Common myeloid progenitor, CD34-positive (primary cell): Measurements from ENCODE around the gene COL15A1.

ENCODE experiments used
- CTCF ChIA-PET: fragments of 350-600 bp; sonication (Branson Sonifier 250); formaldehyde crosslinking; loops from one replicate; lab custom pipeline; 2021; ENCODE audit warnings: antibody characterized with exemption; lab: Charles Lee
- POLR2A ChIA-PET: fragments of 350-600 bp; sonication (Branson Sonifier 250); formaldehyde crosslinking; loops from one replicate; lab custom pipeline; 2021; ENCODE audit warnings: antibody characterized with exemption; lab: Charles Lee
- DNase-seq, 3 donors: peaks; one replicate each; pipeline versions ENCODE4 v3.0.0 to v3.0.0-alpha.2; 2013
- H3K27ac ChIP-seq, 2 experiments: 1 replicate in 1 of 2; 2 replicates in 1 of 2; pipeline ENCODE4 v1.7.0; 2013; ENCODE audit warnings: inconsistent platforms in 2 of 2, low read length in 2 of 2, mild to moderate bottlenecking in 2 of 2, low read depth in 1 of 2, moderate library complexity in 1 of 2; ENCODE audit not compliant: severe bottlenecking in 2 of 2, insufficient read depth in 1 of 2, poor library complexity in 1 of 2
- H3K27me3 ChIP-seq, 5 experiments: replicated peaks in 2 of 5; 1 replicate in 3 of 5; 2 replicates in 2 of 5; pipeline versions ENCODE4 v1.6.1 to v1.7.0; 2013; ENCODE audit warnings: low read length in 4 of 5, mild to moderate bottlenecking in 2 of 5, moderate library complexity in 2 of 5, inconsistent platforms in 1 of 5; ENCODE audit not compliant: insufficient read depth in 5 of 5, control insufficient read depth in 4 of 5
- H3K36me3 ChIP-seq, 4 experiments: 1 replicate in 2 of 4; 2 replicates in 2 of 4; pipeline versions ENCODE4 v1.6.1 to v1.7.0; 2013; ENCODE audit warnings: low read length in 3 of 4, control low read depth in 1 of 4, mild to moderate bottlenecking in 1 of 4; ENCODE audit not compliant: control insufficient read depth in 4 of 4, insufficient read depth in 4 of 4
- H3K4me1 ChIP-seq, 4 experiments: 1 replicate in 3 of 4; 2 replicates in 1 of 4; pipeline versions ENCODE4 v1.6.1 to v1.7.1; 2013; ENCODE audit warnings: low read length in 3 of 4, mild to moderate bottlenecking in 3 of 4, control low read depth in 1 of 4, inconsistent platforms in 1 of 4, moderate library complexity in 1 of 4; ENCODE audit not compliant: control insufficient read depth in 4 of 4, insufficient read depth in 4 of 4; ENCODE audit errors: control extremely low read depth in 1 of 4
- H3K4me3 ChIP-seq, 7 experiments: 1 replicate in 4 of 7; 2 replicates in 3 of 7; pipeline versions ENCODE4 v1.5.1 to v1.7.0; 2013; ENCODE audit warnings: mild to moderate bottlenecking in 7 of 7, low read length in 6 of 7, moderate library complexity in 6 of 7, inconsistent platforms in 2 of 7, low read depth in 2 of 7, control low read depth in 1 of 7; ENCODE audit not compliant: insufficient read depth in 4 of 7, control insufficient read depth in 1 of 7; ENCODE audit errors: extremely low read depth in 1 of 7
- H3K9me3 ChIP-seq, 5 experiments: 1 replicate in 4 of 5; 2 replicates in 1 of 5; pipeline versions ENCODE4 v1.6.1 to v1.7.1; 2013; ENCODE audit warnings: low read length in 4 of 5, mild to moderate bottlenecking in 2 of 5, inconsistent platforms in 1 of 5, low read depth in 1 of 5, moderate library complexity in 1 of 5; ENCODE audit not compliant: control insufficient read depth in 4 of 5, insufficient read depth in 2 of 5; ENCODE audit errors: control extremely low read depth in 1 of 5
- WGBS: methylation state at CpG from one replicate; pipeline ENCODE4 v1.1.5; 2013; ENCODE audit not compliant: insufficient coverage; 5-methylcytosine and 5-hydroxymethylcytosine counted together

COL15A1 gene

DNA sequence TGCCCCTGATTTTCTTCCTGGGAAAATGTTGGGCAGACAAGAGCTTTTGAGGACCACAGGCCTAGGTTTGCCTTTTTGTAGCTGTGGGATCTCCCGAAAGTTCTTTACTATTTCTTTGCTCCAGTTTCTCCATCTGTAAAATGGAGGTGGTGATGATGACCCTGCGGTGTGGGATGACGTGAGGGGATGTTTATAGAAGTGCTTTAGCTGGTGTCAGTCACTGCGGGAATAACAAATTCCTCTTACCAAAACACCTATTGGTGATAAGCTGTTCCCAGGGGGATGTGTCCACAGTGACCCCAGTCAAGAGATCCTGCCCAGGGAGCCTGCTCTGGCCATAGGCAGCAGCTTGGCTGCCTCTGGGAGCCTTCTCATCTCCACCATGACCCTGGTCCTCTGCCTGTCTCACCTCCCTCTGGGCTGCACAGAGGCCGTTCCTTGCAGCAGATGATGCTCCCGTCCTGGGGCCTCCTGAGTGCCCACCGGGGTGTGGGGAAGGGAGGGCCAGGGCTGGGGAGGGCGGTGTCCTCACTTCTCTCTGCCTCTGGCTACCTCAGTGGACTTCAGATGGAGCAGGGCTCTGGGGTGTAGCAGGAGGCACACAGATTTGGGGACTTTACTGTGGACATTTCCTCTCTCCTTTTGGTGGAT, 77.2 kb downstream of the COL15A1 start:
- no peaks in the 10 kb centered on the region for H3K27me3 ChIP-seq
- H3K4me3 ChIP-seq: no peak overlapping the region
- H3K4me1 ChIP-seq: peaks cover 0 to 5% (median 0%) of the 10 kb centered on the region in 4 experiments
- H3K36me3 ChIP-seq: no peaks in the 10 kb centered on the region
- ChIA-PET POLR2A (no interaction called here), CTCF (interaction anchor here (1.5 kb wide), 1 partner anchor 18 kb away, joined by 3 read pairs; no protein-coding TSS in a partner anchor)
- H3K27ac ChIP-seq: no peak overlapping the region
- 100% methylated on average over 2 of the region's 8 CpGs for WGBS
- no peak for DNase-seq
- H3K9me3 ChIP-seq: no peaks in the 10 kb centered on the region

DNA sequence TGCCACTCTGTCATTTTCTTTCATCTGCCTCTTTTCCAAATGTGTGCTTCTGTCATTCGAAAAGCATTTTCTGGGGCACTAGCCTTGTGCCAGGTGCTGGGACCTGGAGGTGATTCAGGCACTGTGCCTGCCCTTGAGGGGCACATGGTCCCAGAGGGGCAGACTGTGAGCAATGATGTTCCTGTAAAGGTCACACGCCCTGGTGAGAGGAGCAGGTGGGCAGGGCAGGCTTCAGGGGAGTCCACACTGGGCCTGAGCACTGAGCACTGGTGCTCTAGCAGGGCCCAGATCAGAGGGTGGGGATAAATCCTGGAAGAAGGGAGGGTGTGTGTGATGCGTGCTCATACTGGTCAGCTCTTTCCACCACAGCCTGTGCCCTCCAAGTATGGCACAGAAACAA, 77.8 kb downstream of the COL15A1 start:
- WGBS: 96% methylated on average over 2 of the region's 3 CpGs
- Histone ChIP-seq H3K4me3 (no peak overlapping the region), H3K4me1 (peaks cover 0 to 5% (median 0%) of the 10 kb centered on the region in 4 experiments), H3K36me3 (no peaks in the 10 kb centered on the region), H3K27ac (no peak overlapping the region), H3K9me3 (no peaks in the 10 kb centered on the region), H3K27me3 (no peaks in the 10 kb centered on the region)
- CTCF ChIA-PET: interaction anchor here (1.5 kb wide), 1 partner anchor 19 kb away, joined by 3 read pairs; no protein-coding TSS in a partner anchor
- POLR2A ChIA-PET: no interaction called here
- no peak for DNase-seq

DNA sequence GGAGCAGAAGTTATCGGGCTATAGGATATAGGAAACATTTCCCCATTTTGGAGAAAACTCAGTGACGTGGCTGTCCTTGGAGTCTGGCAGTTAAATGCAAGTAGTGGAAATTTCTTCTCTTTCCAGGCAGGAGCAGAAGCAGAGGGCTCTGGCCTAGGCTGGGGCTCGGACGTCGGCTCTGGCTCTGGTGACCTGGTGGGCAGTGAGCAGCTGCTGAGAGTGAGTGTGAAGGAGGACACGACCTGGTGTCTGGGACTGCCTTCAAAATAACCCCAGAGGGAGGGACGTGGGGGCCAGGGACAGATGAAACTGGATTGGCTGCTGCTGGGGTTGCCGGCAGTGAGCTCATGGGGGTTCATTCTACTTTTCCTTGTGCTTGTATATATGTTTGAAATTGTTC, 79.5 kb downstream of the COL15A1 start:
- H3K9me3 ChIP-seq: no peaks in the 10 kb centered on the region
- peaks cover 0 to 5% (median 0%) of the 10 kb centered on the region in 4 experiments for H3K4me1 ChIP-seq
- CTCF ChIA-PET: interaction anchor here (0.6 to 2.4 kb wide), 5 partner anchors 9 to 71 kb away, joined by 3 to 11 read pairs (median 5); no protein-coding TSS in a partner anchor
- H3K27ac ChIP-seq: no peak overlapping the region
- H3K4me3 ChIP-seq: no peak overlapping the region
- POLR2A ChIA-PET: no interaction called here
- no peaks in the 10 kb centered on the region for H3K36me3 ChIP-seq
- no peak for DNase-seq
- no peaks in the 10 kb centered on the region for H3K27me3 ChIP-seq
- WGBS: 96% methylated on average over 8 of the region's 8 CpGs

DNA sequence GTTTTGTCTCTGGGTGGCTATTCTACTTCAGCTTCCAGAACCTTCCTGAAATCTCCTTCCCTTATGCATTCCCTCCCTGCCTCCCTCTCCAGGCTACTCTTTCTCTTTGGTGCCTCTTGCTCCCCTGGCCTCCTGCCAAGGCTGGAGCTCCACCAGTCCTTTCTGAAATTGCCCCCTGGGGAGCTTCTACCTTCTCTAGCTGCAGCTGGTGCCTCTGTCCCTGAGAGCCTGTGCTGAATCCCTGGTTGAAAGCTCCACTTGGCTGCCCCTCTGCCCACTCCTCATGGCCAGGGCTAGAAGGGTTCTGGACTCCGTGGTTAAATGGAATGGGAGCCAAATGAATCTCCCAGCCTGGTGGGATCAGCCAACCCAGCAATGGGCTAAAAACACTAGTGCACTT, 80.1 kb downstream of the COL15A1 start:
- peak in 1 of 3 donors; percentile 19 for DNase-seq
- Histone ChIP-seq H3K27ac (no peak overlapping the region), H3K9me3 (no peaks in the 10 kb centered on the region), H3K4me3 (no peak overlapping the region), H3K4me1 (peaks cover 0 to 5% (median 0%) of the 10 kb centered on the region in 4 experiments), H3K36me3 (no peaks in the 10 kb centered on the region), H3K27me3 (no peaks in the 10 kb centered on the region)
- ChIA-PET POLR2A (no interaction called here), CTCF (interaction anchor here (1.8 to 2.4 kb wide), 3 partner anchors 9 to 32 kb away, joined by 5 to 11 read pairs (median 7); no protein-coding TSS in a partner anchor)
- WGBS: 100% methylated on average over 1 of the region's 1 CpG

DNA sequence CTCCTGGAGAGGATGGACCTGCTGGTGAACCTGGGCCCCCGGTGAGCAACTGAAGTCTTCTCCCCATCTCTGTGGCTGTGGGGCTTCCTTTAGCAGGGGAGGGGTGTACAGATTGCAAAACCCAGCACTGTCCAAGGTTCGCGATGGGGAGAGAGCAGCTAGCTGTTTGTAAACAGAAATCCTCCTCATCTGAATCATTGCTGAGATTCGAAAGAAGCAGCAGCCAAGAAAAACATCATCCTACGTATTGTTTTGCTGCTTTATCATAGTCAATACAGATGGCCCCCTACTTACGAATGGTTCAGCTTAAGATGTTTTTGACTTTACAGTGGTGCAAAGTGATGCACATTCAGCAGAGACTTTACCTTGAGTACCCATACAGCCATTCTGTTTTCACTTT, 81.3 kb downstream of the COL15A1 start:
- CTCF ChIA-PET: interaction anchor here (1.8 to 2.4 kb wide), 2 partner anchors 10 to 31 kb away, joined by 5 to 11 read pairs; no protein-coding TSS in a partner anchor

DNA sequence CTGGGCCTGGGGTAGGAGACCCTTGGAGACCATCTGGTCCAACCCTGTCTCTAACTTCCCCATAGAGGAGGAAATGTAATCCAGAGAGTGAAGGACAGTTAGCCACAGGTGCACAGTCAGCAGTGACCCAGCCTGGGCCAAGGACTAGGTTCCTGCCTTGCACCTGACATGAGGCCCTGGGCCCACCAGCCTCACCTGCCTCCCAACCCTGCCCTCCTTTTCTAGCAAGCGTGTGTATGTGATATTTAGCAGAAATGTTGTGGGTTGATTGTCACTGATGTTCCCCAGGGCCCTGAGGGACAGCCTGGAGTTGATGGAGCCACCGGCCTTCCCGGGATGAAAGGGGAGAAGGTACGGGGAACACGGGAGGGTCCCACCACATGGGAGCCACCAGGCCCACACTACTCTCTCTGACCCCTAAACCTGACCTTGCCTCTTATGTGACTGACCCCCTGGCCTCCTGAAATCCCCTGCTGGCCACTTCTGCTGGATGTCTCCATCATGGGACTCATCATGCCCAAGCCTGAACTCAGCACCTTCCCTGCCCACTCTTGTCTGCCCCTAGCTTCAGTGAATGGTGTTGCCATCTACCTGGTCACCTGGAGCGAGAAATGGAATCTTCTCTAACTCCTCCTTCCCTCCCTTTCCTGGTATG, 82.0 kb downstream of the COL15A1 start:
- Histone ChIP-seq H3K9me3 (no peaks in the 10 kb centered on the region), H3K27me3 (no peaks in the 10 kb centered on the region), H3K27ac (no peak overlapping the region), H3K4me1 (peaks cover 0 to 7% (median 0%) of the 10 kb centered on the region in 4 experiments), H3K36me3 (no peaks in the 10 kb centered on the region), H3K4me3 (no peak overlapping the region)
- ChIA-PET CTCF (interaction anchor here (1.8 kb wide), 1 partner anchor 9 kb away, joined by 4 read pairs; no protein-coding TSS in a partner anchor), POLR2A (no interaction called here)
- 100% methylated on average over 5 of the region's 6 CpGs for WGBS
- DNase-seq: no peak

More for the DNA sequence above, 81.3 kb downstream of the COL15A1 start:
- Histone ChIP-seq H3K4me1 (peaks cover 0 to 7% (median 0%) of the 10 kb centered on the region in 4 experiments), H3K36me3 (no peaks in the 10 kb centered on the region), H3K27ac (no peak overlapping the region), H3K27me3 (no peaks in the 10 kb centered on the region), H3K9me3 (no peaks in the 10 kb centered on the region), H3K4me3 (no peak overlapping the region)
- POLR2A ChIA-PET: interaction anchor here (0.6 kb wide), 1 partner anchor 130 kb away, joined by 3 read pairs; no protein-coding TSS in a partner anchor
- no peak for DNase-seq
- 100% methylated on average over 6 of the region's 6 CpGs for WGBS
